Measurements from ENCODE around the gene ZNF24. TPM values are rescaled to one million over a fixed set of nuclear protein-coding genes. Genes with fewer than 3 reads are reported as not detected.

Gene ZNF24
- total and polyA plus RNA-seq, 11 donors = 11.5 to 53.3 (median 45.1) TPM

DNA sequence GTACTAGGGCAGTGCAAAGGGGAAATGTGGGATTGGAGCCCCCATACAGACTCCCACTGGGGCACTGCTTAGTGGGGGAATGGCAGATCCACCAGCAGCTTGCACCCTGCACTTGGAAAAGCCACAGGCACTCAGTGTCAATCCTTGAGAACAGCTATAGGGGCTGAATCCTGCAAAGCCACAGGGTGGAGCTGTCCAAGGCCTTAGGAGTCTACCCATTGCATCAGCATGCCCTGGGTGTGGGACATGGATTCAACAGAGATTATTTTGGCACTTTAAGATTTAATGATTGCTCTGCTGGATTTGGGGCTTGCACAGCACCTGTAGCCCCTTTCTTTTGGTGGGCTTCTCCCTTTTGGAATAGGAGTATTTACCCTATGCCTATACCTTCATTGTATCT, 8.6 kb upstream of the ZNF24 start:
- H3K4me1 ChIP-seq = peaks cover 0 to 7% (median 0%) of the 10 kb centered on the region in 12 donors
- no peak overlapping the region for H3K27ac ChIP-seq
- H3K36me3 ChIP-seq = no peaks in the 10 kb centered on the region
- no peak for TF ChIP-seq POLR2A (IDR thresholded peaks at IDR 0.05)
- TF ChIP-seq, protein P1, sequence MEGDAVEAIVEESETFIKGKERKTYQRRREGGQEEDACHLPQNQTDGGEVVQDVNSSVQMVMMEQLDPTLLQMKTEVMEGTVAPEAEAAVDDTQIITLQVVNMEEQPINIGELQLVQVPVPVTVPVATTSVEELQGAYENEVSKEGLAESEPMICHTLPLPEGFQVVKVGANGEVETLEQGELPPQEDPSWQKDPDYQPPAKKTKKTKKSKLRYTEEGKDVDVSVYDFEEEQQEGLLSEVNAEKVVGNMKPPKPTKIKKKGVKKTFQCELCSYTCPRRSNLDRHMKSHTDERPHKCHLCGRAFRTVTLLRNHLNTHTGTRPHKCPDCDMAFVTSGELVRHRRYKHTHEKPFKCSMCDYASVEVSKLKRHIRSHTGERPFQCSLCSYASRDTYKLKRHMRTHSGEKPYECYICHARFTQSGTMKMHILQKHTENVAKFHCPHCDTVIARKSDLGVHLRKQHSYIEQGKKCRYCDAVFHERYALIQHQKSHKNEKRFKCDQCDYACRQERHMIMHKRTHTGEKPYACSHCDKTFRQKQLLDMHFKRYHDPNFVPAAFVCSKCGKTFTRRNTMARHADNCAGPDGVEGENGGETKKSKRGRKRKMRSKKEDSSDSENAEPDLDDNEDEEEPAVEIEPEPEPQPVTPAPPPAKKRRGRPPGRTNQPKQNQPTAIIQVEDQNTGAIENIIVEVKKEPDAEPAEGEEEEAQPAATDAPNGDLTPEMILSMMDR (IDR thresholded peaks at IDR 0.05) = no peak
- no peaks in the 10 kb centered on the region for H3K27me3 ChIP-seq
- peak in 1 of 4 donors; percentile 18 for ATAC-seq
- intact Hi-C loops (cut with DNase I) = loop anchor here in 8 of 10 donors (2.0 to 10.0 kb wide), 3 partner anchors 124 to 348 kb away; no protein-coding TSS in a partner anchor
- H3K9me3 ChIP-seq = peaks cover 0 to 12% (median 7%) of the 10 kb centered on the region in 12 donors
- no peak for DNase-seq
- H3K4me3 ChIP-seq = no peak overlapping the region

DNA sequence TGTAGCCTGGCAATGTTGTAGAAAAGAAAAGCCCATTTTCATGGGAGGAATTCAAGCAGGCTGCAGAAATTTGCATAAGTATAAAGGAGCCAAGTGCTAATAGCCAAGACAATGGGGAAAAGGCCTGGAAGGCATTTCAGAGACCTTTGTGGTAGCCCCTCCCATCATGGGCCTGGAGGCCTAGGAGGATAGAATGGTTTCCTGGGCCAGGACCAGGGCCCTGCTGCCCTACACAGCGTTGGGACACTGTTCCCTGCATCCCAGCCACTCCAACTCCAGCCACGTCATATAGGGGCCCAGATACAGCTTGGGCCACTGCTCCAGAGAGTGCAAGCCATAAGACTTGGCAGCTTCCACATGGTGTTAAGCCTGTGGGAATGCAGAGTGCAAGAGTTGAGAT, 8.1 kb upstream of the ZNF24 start:
- Histone ChIP-seq H3K27me3 (no peaks in the 10 kb centered on the region), H3K4me1 (peaks cover 0 to 7% (median 0%) of the 10 kb centered on the region in 12 donors), H3K4me3 (no peak overlapping the region), H3K9me3 (peaks cover 0 to 12% (median 7%) of the 10 kb centered on the region in 12 donors), H3K36me3 (no peaks in the 10 kb centered on the region), H3K27ac (no peak overlapping the region)
- DNase-seq (no peak), ATAC-seq (no peak)
- 60 to 95% (median 88%) methylated on average over 2 of the region's 2 CpGs for WGBS, 4 donors
- TF ChIP-seq POLR2A (IDR thresholded peaks at IDR 0.05) = no peak
- TF ChIP-seq, protein P1 (IDR thresholded peaks at IDR 0.05) = no peak
- intact Hi-C loops (cut with DNase I) = loop anchor here in 8 of 10 donors (2.0 to 10.0 kb wide), 3 partner anchors 123 to 347 kb away; no protein-coding TSS in a partner anchor

DNA sequence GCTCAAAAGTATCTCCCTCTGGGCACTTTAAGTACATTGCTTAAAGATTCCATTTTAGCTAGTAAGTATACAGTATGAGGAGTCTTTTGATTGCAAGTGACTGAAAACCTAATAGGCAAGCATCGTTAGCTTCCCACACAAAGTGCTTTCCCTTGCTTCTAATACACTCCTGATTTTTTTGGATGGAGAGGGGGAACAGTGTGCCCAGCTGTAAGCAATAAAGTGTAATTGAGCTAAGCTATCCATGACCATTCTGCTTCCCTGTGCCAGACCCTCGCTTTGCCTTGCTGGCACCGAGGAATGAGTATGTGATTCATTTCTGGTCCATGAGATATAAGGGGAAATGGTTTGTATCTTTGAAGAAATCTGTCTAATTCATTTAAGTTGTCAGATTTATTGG, 3.8 kb upstream of the ZNF24 start:
- no peak for TF ChIP-seq POLR2A (IDR thresholded peaks at IDR 0.05)
- TF ChIP-seq, protein P1 (IDR thresholded peaks at IDR 0.05) = no peak
- ATAC-seq = no peak
- no peak overlapping the region for H3K27ac ChIP-seq
- H3K4me1 ChIP-seq = peaks cover under 1 to 23% (median 13%) of the 10 kb centered on the region in 12 donors
- peaks cover 0 to 12% (median 7%) of the 10 kb centered on the region in 12 donors for H3K9me3 ChIP-seq
- H3K27me3 ChIP-seq = no peaks in the 10 kb centered on the region
- intact Hi-C loops (cut with DNase I) = loop anchor here in 3 of 10 donors (5.0 to 10.0 kb wide), 3 partner anchors 53 to 343 kb away; partner anchors contain the start of genes ZSCAN30 (in 2 of the 3) and ZNF397 (in 1 of the 3)
- H3K36me3 ChIP-seq = no peaks in the 10 kb centered on the region
- H3K4me3 ChIP-seq = no peak overlapping the region
- DNase-seq = no peak
- WGBS, 4 donors = 90 to 96% (median 95%) methylated on average over 3 of the region's 3 CpGs

DNA sequence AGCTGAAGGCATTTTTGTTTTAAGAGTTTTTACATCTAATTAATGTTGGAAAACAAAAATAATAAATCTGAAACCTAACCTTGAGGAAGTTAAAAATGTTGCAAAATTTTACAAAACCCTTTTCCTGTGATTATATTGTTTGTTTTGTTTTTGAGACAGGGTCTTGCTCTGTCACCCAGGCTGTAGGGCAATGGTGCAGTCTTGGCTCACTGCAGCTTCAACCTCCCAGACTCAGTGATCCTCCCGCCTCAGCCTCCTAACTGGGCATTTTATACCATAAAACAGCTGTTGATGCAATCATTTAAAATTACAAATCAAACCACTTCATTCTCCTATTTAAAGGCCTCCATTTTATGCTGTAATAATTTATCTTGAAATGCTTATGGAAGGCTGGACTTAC, 1.7 kb upstream of the ZNF24 start:
- no peaks in the 10 kb centered on the region for H3K27me3 ChIP-seq
- no peak for DNase-seq
- peak overlapping the region in 6 of 12 donors; percentile 11 to 100 (median 100) for H3K27ac ChIP-seq
- H3K4me1 ChIP-seq = peaks cover 5 to 41% (median 32%) of the 10 kb centered on the region in 12 donors
- peaks cover 0 to 10% (median 2%) of the 10 kb centered on the region in 9 donors for H3K36me3 ChIP-seq
- intact Hi-C loops (cut with DNase I) = loop anchor here in 5 of 10 donors (2.0 to 10.0 kb wide), 5 partner anchors 51 to 341 kb away; partner anchors contain the start of genes ZNF397 (in 3 of the 5) and ZSCAN30 (in 3 of the 5)
- TF ChIP-seq POLR2A (IDR thresholded peaks at IDR 0.05) = no peak
- TF ChIP-seq, protein P1 (IDR thresholded peaks at IDR 0.05) = no peak
- no peak for ATAC-seq
- no peaks in the 10 kb centered on the region for H3K9me3 ChIP-seq
- no peak overlapping the region for H3K4me3 ChIP-seq
- WGBS, 4 donors = 92 to 100% (median 94%) methylated on average over 1 of the region's 1 CpG
